ENCODE measurements around the gene ARRDC3.
"Not testable (repeated sequence)": the region's sequence is repeated elsewhere in the genome, so short reads cannot be mapped to it uniquely, and the experiment has no call there.

The ARRDC3 gene

GRCh38 chr5:91359962-91360609 lies 23.0 kb downstream of the ARRDC3 start:
- no peaks in the 10 kb centered on the region for H3K36me3 ChIP-seq
- H3K4me1 ChIP-seq = no peaks in the 10 kb centered on the region; the same call in 1 of the 2 replicates
- no peak overlapping the region for H3K4me3 ChIP-seq (ENCODE audit: low read depth, low read length)
- H3K27me3 ChIP-seq = no peaks in the 10 kb centered on the region
- no peak for DNase-seq
- no peak for TF ChIP-seq CTCF (IDR thresholded peaks at IDR 0.05; ENCODE audit: low read depth, low read length)
- no peaks in the 10 kb centered on the region for H3K9me3 ChIP-seq

GRCh38 chr5:91357806-91358205 lies 25.3 kb downstream of the ARRDC3 start:
- H3K9me3 ChIP-seq = no peaks in the 10 kb centered on the region
- DNase-seq = no peak
- no peak for TF ChIP-seq CTCF (IDR thresholded peaks at IDR 0.05; ENCODE audit: low read depth, low read length)
- no peaks in the 10 kb centered on the region for H3K27me3 ChIP-seq
- no peaks in the 10 kb centered on the region for H3K36me3 ChIP-seq
- peaks cover under 1% of the 10 kb centered on the region for H3K4me1 ChIP-seq
- no peak overlapping the region for H3K4me3 ChIP-seq (ENCODE audit: low read depth, low read length)

GRCh38 chr5:91357012-91357634 lies 26.0 kb downstream of the ARRDC3 start:
- TF ChIP-seq CTCF (IDR thresholded peaks at IDR 0.05; ENCODE audit: low read depth, low read length) = no peak
- no peaks in the 10 kb centered on the region for H3K27me3 ChIP-seq
- DNase-seq = no peak
- H3K4me1 ChIP-seq = peaks cover 7% of the 10 kb centered on the region
- H3K9me3 ChIP-seq = no peaks in the 10 kb centered on the region
- H3K36me3 ChIP-seq = no peaks in the 10 kb centered on the region
- no peak overlapping the region for H3K4me3 ChIP-seq (ENCODE audit: low read depth, low read length)

- not testable (repeated sequence) for H3K36me3 ChIP-seq; H3K4me3 ChIP-seq (ENCODE audit: low read depth, low read length); H3K27me3 ChIP-seq; DNase-seq; H3K9me3 ChIP-seq
- H3K4me1 ChIP-seq = peaks cover 10% of the 10 kb centered on the region
Measured at GRCh38 chr5:91354867-91355266, 28.2 kb downstream of the ARRDC3 start.

GRCh38 chr5:91352831-91353695 lies 30.1 kb downstream of the ARRDC3 start:
- no peaks in the 10 kb centered on the region for H3K27me3 ChIP-seq
- DNase-seq = peak; percentile 60
- H3K4me3 ChIP-seq (ENCODE audit: low read depth, low read length) = no peak overlapping the region; the same call in 1 of the 2 replicates
- no peaks in the 10 kb centered on the region for H3K9me3 ChIP-seq
- no peaks in the 10 kb centered on the region for H3K36me3 ChIP-seq
- H3K4me1 ChIP-seq = peaks cover 10% of the 10 kb centered on the region
- TF ChIP-seq CTCF (IDR thresholded peaks at IDR 0.05; ENCODE audit: low read depth, low read length) = no peak

- Histone ChIP-seq H3K4me1 (no peaks in the 10 kb centered on the region), H3K9me3 (no peaks in the 10 kb centered on the region), H3K27me3 (no peaks in the 10 kb centered on the region), H3K4me3 (ENCODE audit: low read depth, low read length) (no peak overlapping the region), H3K36me3 (no peaks in the 10 kb centered on the region)
- TF ChIP-seq CTCF (IDR thresholded peaks at IDR 0.05; ENCODE audit: low read depth, low read length) = no peak
- DNase-seq = no peak
Measured at GRCh38 chr5:91345461-91345860, 37.7 kb downstream of the ARRDC3 start.

- not testable (repeated sequence) for H3K27me3 ChIP-seq; H3K4me1 ChIP-seq; DNase-seq; H3K9me3 ChIP-seq; H3K36me3 ChIP-seq; H3K4me3 ChIP-seq (ENCODE audit: low read depth, low read length)
Measured at GRCh38 chr5:91344661-91345200, 38.4 kb downstream of the ARRDC3 start.
